ENCODE measurements around the gene CTSH. TPM values are rescaled to one million over a fixed set of nuclear protein-coding genes. Genes with fewer than 3 reads are reported as not detected.

CTSH gene, protein sequence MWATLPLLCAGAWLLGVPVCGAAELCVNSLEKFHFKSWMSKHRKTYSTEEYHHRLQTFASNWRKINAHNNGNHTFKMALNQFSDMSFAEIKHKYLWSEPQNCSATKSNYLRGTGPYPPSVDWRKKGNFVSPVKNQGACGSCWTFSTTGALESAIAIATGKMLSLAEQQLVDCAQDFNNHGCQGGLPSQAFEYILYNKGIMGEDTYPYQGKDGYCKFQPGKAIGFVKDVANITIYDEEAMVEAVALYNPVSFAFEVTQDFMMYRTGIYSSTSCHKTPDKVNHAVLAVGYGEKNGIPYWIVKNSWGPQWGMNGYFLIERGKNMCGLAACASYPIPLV
- total RNA-seq, result 100 to 1,000 TPM; 109 to 116 TPM
- total RNA-seq, result 67.2 to 111 reads per million in 2 donors

DNA sequence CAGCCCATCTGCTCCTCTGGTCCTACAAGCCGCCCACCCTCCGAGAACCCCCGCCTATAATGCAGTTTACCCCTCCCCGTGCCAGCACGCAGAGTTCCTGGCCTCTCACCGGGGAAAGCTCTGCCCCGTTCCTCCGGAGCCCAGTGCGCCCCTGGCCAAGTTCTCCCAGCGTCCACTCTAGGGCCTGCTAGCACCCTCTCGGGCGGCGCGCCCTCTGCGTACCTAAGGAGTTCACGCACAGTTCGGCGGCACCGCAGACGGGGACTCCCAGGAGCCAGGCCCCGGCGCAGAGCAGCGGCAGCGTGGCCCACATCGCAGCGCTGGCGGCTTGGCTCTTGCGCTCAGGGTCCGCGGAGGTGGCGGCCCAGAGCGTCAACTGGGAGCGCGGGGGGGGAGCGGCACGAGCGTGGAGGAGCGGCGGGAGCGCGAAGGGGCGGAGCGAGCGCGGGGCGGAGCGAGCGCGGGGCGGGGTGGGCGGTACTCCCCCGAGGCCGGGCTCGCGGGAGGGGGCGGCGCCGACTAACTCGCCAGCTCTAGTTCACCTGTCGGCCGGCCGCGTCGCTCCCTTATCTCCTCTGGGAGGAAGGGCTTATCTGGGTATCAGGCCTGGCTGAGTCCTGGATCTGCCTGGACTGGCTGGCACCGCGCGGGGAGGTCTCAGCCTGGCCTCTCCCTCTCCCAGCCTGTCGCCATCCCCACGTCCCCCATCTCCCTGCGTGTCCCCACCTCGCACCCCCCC is at the start of gene CTSH:
Gene CTSH, minus strand, starts transcription at position 378 of the 739 bp plus-strand sequence. Its CDS starts 65 bp downstream, at position 313.
- Mint-ChIP-seq H3K27ac (peak within 1 kb of the TSS; percentile 95), H3K4me3 (peak within 1 kb of the TSS; percentile 95), H3K4me1 (peaks cover 21% of the 10 kb centered on the region), H3K36me3 (ENCODE audit: low read depth) (no peaks in the 10 kb centered on the region), H3K27me3 (no peaks in the 10 kb centered on the region)
- no peaks in the 10 kb centered on the region for H3K9me3 ChIP-seq (ENCODE audit: control insufficient read depth, low read length, poor library complexity, severe bottlenecking)
- ATAC-seq (peak; percentile 88), DNase-seq (peak; percentile 77 to 90 (median 89))

DNA sequence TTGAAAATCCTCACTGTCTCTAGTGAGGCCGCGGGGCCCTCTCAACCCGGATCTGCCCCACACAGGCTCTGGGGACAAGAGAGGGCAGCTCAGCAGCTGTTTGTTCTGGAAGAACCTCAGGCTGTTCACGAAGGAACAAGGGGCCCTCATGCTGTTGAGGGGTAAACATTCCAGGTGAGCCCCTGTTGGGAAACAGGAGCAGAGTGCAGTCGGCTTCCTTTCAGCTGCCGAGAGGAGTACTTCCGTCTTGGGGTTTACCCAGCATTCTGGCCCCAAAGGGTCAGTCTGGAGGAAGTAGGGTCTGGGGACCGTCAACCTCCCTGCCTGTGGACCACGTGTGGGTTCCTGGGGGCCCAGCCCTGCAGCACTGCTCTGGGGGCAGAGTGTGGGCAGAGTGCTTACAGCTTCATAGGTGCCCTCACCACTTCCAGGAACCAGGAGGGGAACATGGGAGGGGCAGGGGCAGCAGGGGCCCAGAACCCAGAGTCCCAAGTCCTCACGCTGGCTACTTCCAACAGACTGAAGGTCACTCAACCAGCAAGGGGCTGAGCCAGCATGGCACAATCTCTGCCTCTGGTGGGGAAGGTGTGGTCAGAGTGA is 49.2 kb upstream of the CTSH start:
- no peaks in the 10 kb centered on the region for H3K9me3 ChIP-seq (ENCODE audit: control insufficient read depth, low read length, poor library complexity, severe bottlenecking)
- Mint-ChIP-seq H3K4me3 (no peak overlapping the region), H3K27ac (no peak overlapping the region), H3K27me3 (peaks cover 14% of the 10 kb centered on the region), H3K36me3 (ENCODE audit: low read depth) (peaks cover 6% of the 10 kb centered on the region), H3K4me1 (peaks cover 10% of the 10 kb centered on the region)
- ATAC-seq (no peak), DNase-seq (no peak)

DNA sequence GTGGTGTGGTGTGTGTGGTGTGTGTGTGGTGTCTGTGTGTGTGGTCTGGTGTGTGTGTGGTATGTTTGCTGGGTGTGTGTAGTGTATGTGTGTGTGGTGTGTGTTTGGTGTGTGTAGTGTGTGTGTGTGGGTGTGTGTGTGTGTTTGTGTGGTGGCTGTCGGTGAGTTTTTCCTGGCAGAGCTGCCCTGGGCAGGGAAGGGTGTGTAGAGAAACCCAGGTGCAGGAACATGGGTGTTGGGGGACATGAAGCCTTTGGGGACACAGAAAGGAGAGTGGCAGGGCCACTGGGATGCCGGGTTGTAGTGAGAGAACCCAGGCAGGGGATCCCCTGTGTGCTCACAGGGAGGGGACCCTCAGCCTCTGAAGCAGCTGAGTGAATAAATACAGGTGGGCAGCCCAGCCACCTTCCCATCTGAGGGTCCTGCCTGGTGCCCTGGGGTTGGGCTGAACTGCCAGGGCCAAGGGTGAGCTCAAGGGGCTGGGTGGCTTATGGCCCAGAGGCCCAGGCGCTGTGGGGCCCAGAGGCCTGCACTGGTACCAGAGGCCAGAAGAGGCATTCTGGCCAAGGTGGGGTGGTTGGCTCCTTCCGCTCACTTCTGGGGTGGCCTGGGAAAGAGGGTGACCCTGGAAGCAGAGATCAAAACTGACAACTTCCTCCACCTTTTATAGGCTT is 48.5 kb upstream of the CTSH start:
- Mint-ChIP-seq H3K4me3 (no peak overlapping the region), H3K27me3 (peaks cover 14% of the 10 kb centered on the region), H3K27ac (no peak overlapping the region), H3K4me1 (peaks cover 9% of the 10 kb centered on the region), H3K36me3 (ENCODE audit: low read depth) (peaks cover 6% of the 10 kb centered on the region)
- no peak for ATAC-seq
- no peaks in the 10 kb centered on the region for H3K9me3 ChIP-seq (ENCODE audit: control insufficient read depth, low read length, poor library complexity, severe bottlenecking)
- DNase-seq, result no peak

DNA sequence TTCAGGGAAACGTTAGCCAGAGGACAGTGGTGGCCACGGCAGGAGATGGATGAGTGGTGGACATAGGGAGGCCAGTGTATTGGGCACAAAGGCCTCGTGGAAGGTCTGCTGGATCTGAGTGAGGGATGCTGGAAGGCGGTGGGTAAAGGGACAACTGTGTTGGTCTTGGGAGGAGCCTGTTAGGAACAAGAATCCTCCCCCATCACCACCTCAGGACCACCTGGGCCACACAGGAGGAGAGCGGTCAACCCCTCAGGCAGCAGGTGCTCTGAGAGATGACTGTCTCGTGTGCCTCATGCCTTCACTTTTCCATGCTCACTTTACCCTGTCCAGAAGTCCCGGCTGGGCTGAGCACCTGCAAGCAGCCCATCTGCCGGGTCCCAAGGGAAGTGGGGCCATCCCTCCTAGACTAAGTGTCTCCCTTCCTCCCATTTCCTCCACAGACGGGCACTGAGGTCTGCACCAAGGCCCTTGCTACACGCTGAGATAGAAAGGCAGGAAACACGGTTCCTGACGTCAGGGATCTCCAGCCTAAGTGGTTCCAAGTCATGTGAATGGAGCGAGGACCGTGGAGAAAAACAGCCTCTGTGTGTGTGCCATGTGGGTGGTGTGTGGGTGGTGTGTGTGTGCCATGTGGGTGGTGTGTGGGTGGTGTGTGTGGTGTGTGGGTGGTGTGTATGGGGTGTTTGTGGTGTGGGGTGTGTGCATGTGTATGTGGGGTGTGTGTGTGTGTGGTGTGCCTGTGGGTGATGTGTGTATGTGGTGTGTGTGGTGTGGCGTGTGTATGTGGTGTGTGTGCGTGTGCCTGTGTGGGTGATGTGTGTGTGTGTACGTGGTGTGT is 47.8 kb upstream of the CTSH start:
- peaks cover 11% of the 10 kb centered on the region for H3K4me1 Mint-ChIP-seq
- DNase-seq, result no peak
- peaks cover 6% of the 10 kb centered on the region for H3K36me3 Mint-ChIP-seq (ENCODE audit: low read depth)
- no peaks in the 10 kb centered on the region for H3K9me3 ChIP-seq (ENCODE audit: control insufficient read depth, low read length, poor library complexity, severe bottlenecking)
- no peak for ATAC-seq
- no peak overlapping the region for H3K27ac Mint-ChIP-seq
- H3K27me3 Mint-ChIP-seq, result peaks cover 14% of the 10 kb centered on the region
- H3K4me3 Mint-ChIP-seq, result no peak overlapping the region

DNA sequence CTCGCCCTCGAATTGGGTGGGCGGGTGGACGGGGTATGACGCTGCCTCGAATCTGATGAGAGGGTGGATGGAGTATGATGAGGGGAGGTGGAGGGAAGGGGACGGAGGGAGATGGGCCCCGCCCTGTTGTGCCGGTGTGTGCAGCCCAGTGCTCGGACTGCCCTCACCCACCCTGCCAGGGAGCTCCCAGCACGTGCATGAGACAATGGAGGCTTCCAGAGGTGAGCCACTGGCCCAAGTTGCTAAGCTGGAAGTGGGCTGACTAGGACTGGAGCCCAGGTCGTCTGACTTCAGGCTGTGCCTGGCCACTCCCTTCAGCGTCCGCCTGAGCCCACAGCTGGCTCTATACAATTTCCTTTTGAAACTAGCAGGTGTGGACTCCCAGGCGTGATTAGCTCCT is 47.0 kb upstream of the CTSH start:
- Mint-ChIP-seq H3K36me3 (ENCODE audit: low read depth) (peaks cover 6% of the 10 kb centered on the region), H3K4me3 (no peak overlapping the region), H3K4me1 (peaks cover 11% of the 10 kb centered on the region), H3K27ac (no peak overlapping the region), H3K27me3 (peaks cover 14% of the 10 kb centered on the region)
- no peaks in the 10 kb centered on the region for H3K9me3 ChIP-seq (ENCODE audit: control insufficient read depth, low read length, poor library complexity, severe bottlenecking)
- DNase-seq, result no peak
- no peak for ATAC-seq

DNA sequence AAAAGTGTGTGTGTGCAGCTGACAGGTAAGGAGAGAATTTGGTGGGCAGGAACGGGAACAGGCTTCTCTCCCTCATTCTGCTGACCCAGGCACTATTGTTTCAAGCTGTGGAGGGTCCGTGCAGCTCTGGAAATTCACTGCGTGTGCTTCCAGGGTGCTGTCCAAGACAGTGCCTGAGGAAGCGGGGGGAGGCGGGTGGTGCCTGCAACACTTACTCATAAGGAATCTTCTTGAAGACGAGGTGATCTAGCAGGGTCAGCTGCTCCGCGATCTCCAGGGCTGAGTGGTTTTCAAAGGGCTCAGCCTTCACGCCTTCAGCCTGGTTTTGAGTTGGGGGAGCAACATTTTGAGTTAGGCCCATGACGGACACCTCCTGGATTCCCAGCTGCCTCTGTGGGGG is 46.6 kb upstream of the CTSH start:
- DNase-seq (no peak), ATAC-seq (no peak)
- Mint-ChIP-seq H3K4me3 (no peak overlapping the region), H3K4me1 (peaks cover 11% of the 10 kb centered on the region), H3K27ac (no peak overlapping the region), H3K27me3 (peaks cover 14% of the 10 kb centered on the region), H3K36me3 (ENCODE audit: low read depth) (peaks cover 6% of the 10 kb centered on the region)
- H3K9me3 ChIP-seq (ENCODE audit: control insufficient read depth, low read length, poor library complexity, severe bottlenecking), result no peaks in the 10 kb centered on the region

DNA sequence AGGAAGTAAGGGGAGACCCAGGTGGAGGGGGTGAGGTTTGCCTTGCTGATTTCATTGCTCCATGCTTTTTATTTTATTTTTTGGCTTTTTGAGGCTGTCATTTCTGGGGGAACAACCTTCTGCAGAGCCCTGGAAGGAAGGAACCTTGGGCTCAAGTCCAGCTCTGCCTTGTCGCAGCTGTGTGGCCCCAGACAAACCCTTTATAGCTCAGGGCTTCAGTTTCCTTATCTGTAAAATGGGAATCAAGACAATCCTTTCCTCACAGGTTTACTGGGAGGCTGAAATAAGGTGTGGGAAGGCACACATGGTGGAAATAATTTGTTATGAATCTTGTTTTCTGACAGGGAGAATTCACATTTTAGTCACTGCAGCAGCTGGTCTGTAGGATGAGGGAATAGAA is 45.4 kb upstream of the CTSH start:
- ATAC-seq (no peak), DNase-seq (no peak)
- Mint-ChIP-seq H3K4me1 (peaks cover 13% of the 10 kb centered on the region), H3K27me3 (peaks cover 9% of the 10 kb centered on the region), H3K4me3 (no peak overlapping the region), H3K36me3 (ENCODE audit: low read depth) (peaks cover 4% of the 10 kb centered on the region), H3K27ac (no peak overlapping the region)
- H3K9me3 ChIP-seq (ENCODE audit: control insufficient read depth, low read length, poor library complexity, severe bottlenecking), result no peaks in the 10 kb centered on the region

DNA sequence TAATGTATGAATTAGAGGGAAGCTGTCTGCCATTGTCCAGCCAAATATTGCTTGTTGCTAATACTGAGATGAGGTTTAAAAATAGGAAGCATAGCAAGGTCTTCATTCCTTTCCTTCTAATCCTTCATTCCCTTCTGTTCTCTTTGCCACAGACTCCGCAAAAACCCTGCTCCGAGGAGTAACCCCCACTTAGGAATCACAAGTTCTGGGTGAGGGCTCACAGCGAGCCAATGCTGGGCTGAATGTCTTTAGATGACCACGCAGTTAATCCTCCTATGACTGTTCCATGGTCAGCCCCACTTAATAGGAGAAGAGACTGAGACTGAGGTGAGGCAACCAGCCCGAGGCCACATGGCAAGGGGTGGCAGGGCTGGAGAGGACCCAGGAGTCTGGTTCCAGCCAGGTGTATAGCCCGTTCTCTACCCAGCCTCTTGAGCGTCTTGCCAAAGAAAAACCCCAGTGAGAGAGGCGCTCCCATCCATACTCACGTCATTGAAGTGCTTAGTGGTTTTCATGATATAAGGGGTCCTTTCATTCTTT is 44.9 kb upstream of the CTSH start:
- peaks cover 4% of the 10 kb centered on the region for H3K36me3 Mint-ChIP-seq (ENCODE audit: low read depth)
- ATAC-seq, result no peak

DNA sequence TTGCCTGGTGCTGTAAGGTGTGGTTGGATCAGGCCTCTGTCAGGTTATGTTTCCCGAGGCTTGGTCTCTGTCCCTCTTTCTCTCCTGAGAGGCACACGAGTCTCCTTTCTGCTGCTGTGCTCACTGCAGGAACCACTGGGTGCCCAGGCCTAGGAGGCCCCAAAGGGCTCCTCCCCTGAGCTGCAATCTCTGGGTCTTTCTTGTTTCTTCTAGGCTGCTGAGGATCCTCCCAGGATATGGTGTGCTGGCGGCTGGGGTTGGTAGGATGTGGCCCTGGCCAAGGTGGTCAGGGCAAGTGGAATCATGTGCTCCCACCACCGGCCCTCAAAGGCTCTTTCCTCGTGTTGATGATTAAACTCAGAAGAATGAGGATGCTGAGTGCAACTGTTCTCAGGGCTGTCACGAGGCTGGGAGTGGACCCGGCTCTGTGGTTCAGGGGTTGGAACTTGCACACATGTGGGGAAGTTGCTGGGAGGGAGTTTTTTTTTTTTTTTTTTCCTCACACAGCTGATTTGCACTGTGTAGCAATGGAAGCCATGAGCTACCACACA is 43.6 kb upstream of the CTSH start:
- H3K4me1 Mint-ChIP-seq, result peaks cover 13% of the 10 kb centered on the region
- H3K27me3 Mint-ChIP-seq, result peaks cover 9% of the 10 kb centered on the region
- DNase-seq (no peak), ATAC-seq (peak; percentile 46)
- H3K9me3 ChIP-seq (ENCODE audit: control insufficient read depth, low read length, poor library complexity, severe bottlenecking), result no peaks in the 10 kb centered on the region
- peaks cover 7% of the 10 kb centered on the region for H3K36me3 Mint-ChIP-seq (ENCODE audit: low read depth)
- no peak overlapping the region for H3K27ac Mint-ChIP-seq
- H3K4me3 Mint-ChIP-seq, result no peak overlapping the region

More for the DNA sequence above, 44.9 kb upstream of the CTSH start:
- no peak overlapping the region for H3K4me3 Mint-ChIP-seq
- H3K27me3 Mint-ChIP-seq, result peaks cover 9% of the 10 kb centered on the region
- H3K4me1 Mint-ChIP-seq, result peaks cover 13% of the 10 kb centered on the region
- no peak overlapping the region for H3K27ac Mint-ChIP-seq
- H3K9me3 ChIP-seq (ENCODE audit: control insufficient read depth, low read length, poor library complexity, severe bottlenecking), result no peaks in the 10 kb centered on the region
- DNase-seq, result no peak

DNA sequence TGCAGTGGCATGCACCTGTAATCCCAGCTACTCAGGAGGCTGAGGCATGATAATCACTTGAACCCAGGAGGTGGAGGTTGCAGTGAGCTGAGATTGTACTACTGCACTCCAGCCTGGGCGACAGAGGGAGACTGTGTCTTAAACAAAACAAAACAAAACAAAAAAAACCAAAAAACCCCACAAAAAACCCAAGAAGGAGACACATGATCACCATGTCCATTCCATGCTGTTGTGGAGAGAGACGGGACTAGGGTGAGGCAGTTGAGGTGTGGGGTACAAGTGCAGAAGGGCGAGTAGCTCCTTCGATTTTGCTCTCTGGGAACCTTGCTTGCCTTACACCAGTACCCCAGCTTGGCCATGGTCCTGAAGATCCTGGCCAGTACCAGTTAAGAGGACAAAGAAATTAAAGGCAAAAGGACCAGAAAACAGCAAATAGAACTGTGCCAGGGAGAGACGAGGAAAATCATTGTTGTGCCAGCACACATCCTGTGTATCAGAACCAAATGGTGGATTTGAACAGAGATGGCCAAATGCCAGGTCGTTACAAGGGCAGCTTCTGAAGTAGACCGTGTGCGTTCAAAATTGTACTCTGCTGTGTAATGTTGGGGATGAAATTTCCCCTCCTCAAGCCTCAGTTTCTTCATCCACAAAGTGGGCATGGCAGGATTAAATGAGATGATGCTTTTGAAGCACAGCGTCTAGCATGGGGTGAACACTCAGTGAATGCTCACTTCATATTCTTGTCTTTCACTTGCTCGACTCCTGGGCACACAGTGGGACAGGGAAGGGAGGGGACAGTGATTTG is 42.9 kb upstream of the CTSH start:
- H3K27ac Mint-ChIP-seq, result peak overlapping the region; percentile 47
- DNase-seq (no peak), ATAC-seq (no peak)
- peaks cover 3% of the 10 kb centered on the region for H3K36me3 Mint-ChIP-seq (ENCODE audit: low read depth)
- peaks cover 9% of the 10 kb centered on the region for H3K4me1 Mint-ChIP-seq
- no peaks in the 10 kb centered on the region for H3K9me3 ChIP-seq (ENCODE audit: control insufficient read depth, low read length, poor library complexity, severe bottlenecking)
- H3K4me3 Mint-ChIP-seq, result no peak overlapping the region
- H3K27me3 Mint-ChIP-seq, result peaks cover 9% of the 10 kb centered on the region

DNA sequence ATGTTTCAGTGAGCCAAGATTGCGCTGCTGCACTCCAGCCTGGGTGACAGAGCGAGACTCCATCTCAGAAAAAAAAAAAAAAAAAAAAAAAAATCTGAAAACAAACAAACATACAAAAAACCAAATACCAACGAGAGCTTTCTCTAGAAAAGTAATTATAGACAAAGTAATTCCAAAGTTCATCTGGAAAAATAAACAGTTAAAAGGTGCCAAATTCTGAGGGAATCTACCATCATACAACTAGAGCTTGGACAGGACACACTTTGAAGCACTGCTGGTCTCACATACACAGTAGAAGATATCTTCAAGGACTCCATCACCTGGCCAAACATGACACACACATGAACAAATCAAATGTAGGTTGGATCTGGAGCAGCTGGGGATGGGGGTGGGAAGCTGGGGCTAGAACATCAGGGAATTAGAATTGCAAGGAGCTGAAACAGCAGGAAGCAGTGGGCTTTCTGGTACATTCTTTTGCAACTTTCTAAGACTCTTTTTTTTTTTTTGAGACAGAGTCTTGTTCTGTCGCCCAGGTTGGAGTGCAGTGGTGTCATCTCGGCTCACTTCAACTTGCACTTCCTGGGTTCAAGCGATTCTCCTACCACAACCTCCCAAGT is 41.1 kb upstream of the CTSH start:
- ATAC-seq, result no peak
- no peak overlapping the region for H3K4me3 Mint-ChIP-seq
- no peak for DNase-seq
- peaks cover 3% of the 10 kb centered on the region for H3K36me3 Mint-ChIP-seq (ENCODE audit: low read depth)
- H3K4me1 Mint-ChIP-seq, result peaks cover 5% of the 10 kb centered on the region
- no peak overlapping the region for H3K27ac Mint-ChIP-seq
- peaks cover 12% of the 10 kb centered on the region for H3K27me3 Mint-ChIP-seq
- no peaks in the 10 kb centered on the region for H3K9me3 ChIP-seq (ENCODE audit: control insufficient read depth, low read length, poor library complexity, severe bottlenecking)

Data from T-helper 17 cell (primary cell).